ENCODE results near the gene LGALS3BP. TPM values are rescaled to one million over a fixed set of nuclear protein-coding genes. Genes with fewer than 3 reads are reported as not detected.

LGALS3BP gene
- total RNA-seq, 4 donors from 2014 or later = 193 to 443 (median 390) TPM

DNA sequence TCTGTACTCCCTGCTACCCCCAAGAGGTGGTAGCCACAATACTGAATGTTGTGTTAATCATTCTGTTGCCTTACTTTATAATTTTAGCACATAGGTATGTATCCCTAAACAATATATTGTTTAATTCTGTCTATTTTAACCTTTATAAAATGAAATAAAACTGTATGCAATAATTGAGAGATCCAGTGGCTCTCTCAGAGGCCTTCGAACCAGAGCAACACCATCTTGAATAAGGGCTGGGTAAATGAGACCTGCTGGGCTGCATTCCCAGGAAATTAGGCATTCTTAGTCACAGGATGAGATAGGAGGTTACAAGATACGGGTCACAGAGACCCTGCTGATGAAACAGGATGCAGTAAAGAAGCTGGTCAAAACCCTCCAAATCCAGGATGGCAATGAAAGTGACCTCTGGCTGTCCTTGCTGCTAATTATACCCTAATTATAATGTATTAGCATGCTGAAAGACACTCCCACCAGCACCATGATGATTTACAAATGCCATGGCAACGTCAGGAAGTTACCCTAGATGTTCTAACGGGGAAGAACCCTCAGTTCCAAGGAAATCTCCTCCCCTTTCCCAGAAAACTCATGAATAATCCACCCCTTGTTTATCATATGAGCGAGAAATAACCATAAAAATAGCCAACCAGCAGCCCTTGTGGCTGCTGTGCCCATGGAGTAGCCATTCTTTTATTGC is 31.9 kb upstream of the LGALS3BP start:
- no peak overlapping the region for H3K27ac ChIP-seq
- 77% methylated on average over 5 of the region's 5 CpGs for WGBS, 2 donors
- peaks cover 17 to 19% of the 10 kb centered on the region in 2 donors for H3K4me1 ChIP-seq
- H3K36me3 ChIP-seq = no peaks in the 10 kb centered on the region
- DNase-seq = no peak
- H3K4me3 ChIP-seq (replicated peaks in 1 of 3) = no peak overlapping the region
- TF ChIP-seq POLR2A (IDR thresholded peaks at IDR 0.05) = no peak
- TF ChIP-seq, protein P1, sequence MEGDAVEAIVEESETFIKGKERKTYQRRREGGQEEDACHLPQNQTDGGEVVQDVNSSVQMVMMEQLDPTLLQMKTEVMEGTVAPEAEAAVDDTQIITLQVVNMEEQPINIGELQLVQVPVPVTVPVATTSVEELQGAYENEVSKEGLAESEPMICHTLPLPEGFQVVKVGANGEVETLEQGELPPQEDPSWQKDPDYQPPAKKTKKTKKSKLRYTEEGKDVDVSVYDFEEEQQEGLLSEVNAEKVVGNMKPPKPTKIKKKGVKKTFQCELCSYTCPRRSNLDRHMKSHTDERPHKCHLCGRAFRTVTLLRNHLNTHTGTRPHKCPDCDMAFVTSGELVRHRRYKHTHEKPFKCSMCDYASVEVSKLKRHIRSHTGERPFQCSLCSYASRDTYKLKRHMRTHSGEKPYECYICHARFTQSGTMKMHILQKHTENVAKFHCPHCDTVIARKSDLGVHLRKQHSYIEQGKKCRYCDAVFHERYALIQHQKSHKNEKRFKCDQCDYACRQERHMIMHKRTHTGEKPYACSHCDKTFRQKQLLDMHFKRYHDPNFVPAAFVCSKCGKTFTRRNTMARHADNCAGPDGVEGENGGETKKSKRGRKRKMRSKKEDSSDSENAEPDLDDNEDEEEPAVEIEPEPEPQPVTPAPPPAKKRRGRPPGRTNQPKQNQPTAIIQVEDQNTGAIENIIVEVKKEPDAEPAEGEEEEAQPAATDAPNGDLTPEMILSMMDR (IDR thresholded peaks at IDR 0.05) = no peak
- no peaks in the 10 kb centered on the region for H3K27me3 ChIP-seq
- intact Hi-C loops (cut with DNase I) = no loop called here
- H3K9me3 ChIP-seq = no peaks in the 10 kb centered on the region

DNA sequence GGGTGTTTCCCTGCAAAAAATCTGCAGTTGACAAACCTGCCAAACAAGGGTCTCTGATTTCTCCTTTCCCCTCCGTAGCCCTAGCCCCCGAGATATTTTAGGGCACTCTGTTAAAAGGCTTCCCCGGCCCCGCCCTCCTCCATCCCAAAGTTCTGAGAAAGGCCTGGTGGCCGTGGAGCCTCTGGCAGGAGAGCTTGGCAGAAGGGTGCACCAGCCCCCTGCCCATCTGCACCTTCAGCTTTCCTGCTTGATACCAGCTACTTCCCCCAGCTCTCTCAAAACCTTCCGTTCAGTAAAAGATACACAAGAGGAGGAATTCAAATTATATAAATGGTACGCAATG is 30.6 kb upstream of the LGALS3BP start:
- 62 to 67% methylated on average over 7 of the region's 7 CpGs for WGBS, 2 donors
- Histone ChIP-seq H3K4me1 (peaks cover 27 to 32% of the 10 kb centered on the region in 2 donors), H3K36me3 (no peaks in the 10 kb centered on the region), H3K27me3 (no peaks in the 10 kb centered on the region), H3K4me3 (replicated peaks in 1 of 3) (peak overlapping the region in 1 of 3 donors; percentile 98), H3K9me3 (no peaks in the 10 kb centered on the region), H3K27ac (peak overlapping the region in 1 of 3 donors; percentile 86)
- DNase-seq = no peak
- intact Hi-C loops (cut with DNase I) = no loop called here
- no peak for TF ChIP-seq POLR2A (IDR thresholded peaks at IDR 0.05)
- TF ChIP-seq, protein P1 (IDR thresholded peaks at IDR 0.05) = no peak

DNA sequence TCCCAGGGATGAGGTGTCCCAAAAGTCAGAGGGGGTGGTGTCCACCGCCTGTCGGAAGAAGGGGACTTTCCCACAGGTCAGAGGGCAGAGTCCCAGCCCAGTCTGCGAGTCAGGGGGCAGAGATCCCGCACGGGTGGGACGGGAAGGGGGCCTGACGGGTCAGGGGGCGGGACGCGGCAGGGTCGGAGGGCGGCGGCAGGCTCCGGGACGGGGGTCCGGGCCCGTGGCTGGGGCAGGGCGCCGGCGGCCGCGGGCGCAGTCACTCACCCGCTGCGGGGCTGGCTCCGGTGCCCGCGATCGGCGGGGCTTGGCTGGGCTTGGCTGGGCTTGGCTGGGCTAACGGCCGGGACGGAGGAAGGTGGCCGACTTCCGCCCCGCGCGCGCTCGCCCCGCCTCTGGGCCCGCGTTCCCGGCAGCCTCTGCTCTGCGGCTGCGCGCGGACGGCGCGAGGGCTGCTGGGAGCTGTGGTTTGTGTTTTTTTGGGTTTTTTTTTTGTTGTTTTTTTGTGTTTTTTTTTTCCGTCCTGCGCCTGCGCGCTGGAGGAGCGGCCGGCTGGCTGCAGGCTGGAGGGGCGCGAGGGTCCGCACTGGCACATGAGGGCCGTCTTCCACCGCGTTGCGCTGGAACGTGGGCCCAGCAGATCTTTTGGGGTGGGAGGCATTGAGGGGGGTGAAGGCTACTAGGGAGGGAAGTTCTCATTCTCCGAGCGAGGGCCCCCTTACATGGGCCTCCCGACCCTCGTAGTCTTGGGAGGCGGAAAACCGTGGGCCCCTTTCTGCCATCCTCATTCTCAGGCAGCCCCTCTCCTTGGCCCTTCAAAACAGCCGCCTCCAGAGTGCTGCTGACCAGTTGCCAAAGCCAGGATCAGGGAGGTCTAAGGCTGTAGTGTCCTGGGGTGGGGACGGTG is 29.9 kb upstream of the LGALS3BP start, which contains the start of gene CANT1:
CANT1 (minus strand) TSS at position 368 of the 907 bp plus-strand sequence. CDS start 12,142 bp downstream, outside the sequence.
- H3K4me1 ChIP-seq = peaks cover 30 to 35% of the 10 kb centered on the region in 2 donors
- no peaks in the 10 kb centered on the region for H3K27me3 ChIP-seq
- peak; percentile 83 for DNase-seq
- 0 to 1% methylated on average over 43 to 57 of the region's 73 CpGs for WGBS, 2 donors
- TF ChIP-seq, protein P1 (IDR thresholded peaks at IDR 0.05) = no peak
- peak in 1 of 2 donors; percentile 67 for TF ChIP-seq POLR2A (IDR thresholded peaks at IDR 0.05)
- no peaks in the 10 kb centered on the region for H3K9me3 ChIP-seq
- peak within 1 kb of the TSS; percentile 60 to 98 (median 79) for H3K4me3 ChIP-seq (replicated peaks in 1 of 3)
- intact Hi-C loops (cut with DNase I) = no loop called here
- H3K36me3 ChIP-seq = no peaks in the 10 kb centered on the region
- peak within 1 kb of the TSS; percentile 56 to 86 (median 71) for H3K27ac ChIP-seq

DNA sequence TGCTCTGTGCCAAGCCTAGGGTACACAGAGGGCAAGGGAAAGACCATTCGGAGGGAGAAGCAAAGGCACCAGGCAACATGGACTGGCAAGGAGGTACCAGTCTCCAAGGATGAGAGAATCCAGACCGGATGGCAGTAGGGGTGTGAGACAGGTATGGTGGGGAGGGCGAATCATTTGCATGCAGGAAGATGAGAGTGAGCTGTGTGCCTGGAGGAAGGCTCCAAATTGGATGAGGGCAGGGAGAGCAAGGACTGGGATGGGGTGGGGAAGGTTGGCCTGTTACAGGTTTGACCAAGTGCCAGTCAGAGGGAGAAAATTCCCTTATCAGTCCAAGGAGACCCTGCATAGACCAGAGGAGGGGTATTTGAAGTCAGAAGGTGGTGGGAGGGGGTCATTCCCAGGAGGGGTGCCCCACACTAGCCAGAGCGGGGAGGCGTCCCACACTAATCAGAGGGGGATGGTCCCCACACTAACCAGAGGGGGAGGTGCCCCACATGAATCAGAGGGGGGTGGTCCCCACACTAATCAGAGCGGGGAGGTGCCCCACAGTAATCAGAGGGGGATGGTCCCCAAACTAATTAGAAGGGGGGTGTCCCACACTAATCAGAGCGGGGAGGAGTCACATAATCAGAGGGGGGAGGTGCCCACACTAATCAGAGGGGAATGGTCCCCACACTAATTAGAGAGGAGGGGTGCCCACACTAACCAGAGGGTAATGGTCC is 29.1 kb upstream of the LGALS3BP start:
- Histone ChIP-seq H3K9me3 (no peaks in the 10 kb centered on the region), H3K27ac (peak overlapping the region in 2 of 3 donors; percentile 71 to 86), H3K4me3 (replicated peaks in 1 of 3) (peak overlapping the region; percentile 60 to 98 (median 79)), H3K4me1 (peaks cover 30 to 35% of the 10 kb centered on the region in 2 donors), H3K27me3 (no peaks in the 10 kb centered on the region), H3K36me3 (no peaks in the 10 kb centered on the region)
- TF ChIP-seq, protein P1 (IDR thresholded peaks at IDR 0.05) = no peak
- TF ChIP-seq POLR2A (IDR thresholded peaks at IDR 0.05) = no peak
- intact Hi-C loops (cut with DNase I) = no loop called here
- 37 to 38% methylated on average over 7 of the region's 7 CpGs for WGBS, 2 donors
- DNase-seq = no peak
